Fibroblast of lung (primary cell): ENCODE data around the gene AKAP10. TPM values are rescaled to one million over a fixed set of nuclear protein-coding genes. Genes with fewer than 3 reads are reported as not detected.

Experiments
- DNase-seq, 2 donors: peaks; one replicate each; pipeline versions ENCODE4 v3.0.0 to v3.0.0-alpha.2; 2010; ENCODE audit warnings: low read depth in 2 of 2
- H2AFZ ChIP-seq: 2 replicates; pipeline ENCODE4 v1.5.1; 2012; ENCODE audit warnings: low read length, control low read depth, inconsistent platforms
- H3K27ac ChIP-seq: 2 replicates; pipeline ENCODE4 v1.5.1; 2011; ENCODE audit warnings: low read length, control low read depth; ENCODE audit not compliant: insufficient read depth
- H3K27me3 ChIP-seq: 2 replicates; pipeline ENCODE4 v1.5.1; 2011; ENCODE audit warnings: mild to moderate bottlenecking, low read length; ENCODE audit not compliant: control insufficient read depth, insufficient read depth
- H3K36me3 ChIP-seq: 2 replicates; pipeline ENCODE4 v1.5.1; 2011; ENCODE audit warnings: low read length; ENCODE audit not compliant: control insufficient read depth, insufficient read depth
- H3K4me1 ChIP-seq: 2 replicates; pipeline ENCODE4 v1.5.1; 2011; ENCODE audit warnings: low read length; ENCODE audit not compliant: control insufficient read depth, insufficient read depth; ENCODE audit errors: extremely low read depth
- H3K4me2 ChIP-seq: 2 replicates; pipeline ENCODE4 v1.5.1; 2011; ENCODE audit warnings: low read length, control low read depth; ENCODE audit not compliant: insufficient read depth; ENCODE audit errors: extremely low read depth
- H3K4me3 ChIP-seq, 4 experiments: fragments of 200-600 bp in 1 of 4; sonication (generic) in 1 of 4; replicated peaks in 1 of 4; 2 replicates each; pipeline ENCODE4 v1.5.1; 2011 to 2016; ENCODE audit warnings: low read length in 4 of 4, low read depth in 3 of 4, mild to moderate bottlenecking in 3 of 4, control low read depth in 2 of 4, inconsistent platforms in 1 of 4, mixed read lengths in 1 of 4; ENCODE audit not compliant: insufficient read depth in 1 of 4; ENCODE audit errors: control extremely low read depth in 1 of 4
- H3K79me2 ChIP-seq: 2 replicates; pipeline ENCODE4 v1.5.1; 2012; ENCODE audit warnings: mild to moderate bottlenecking, low read length, inconsistent platforms; ENCODE audit not compliant: control insufficient read depth, insufficient read depth
- H3K9ac ChIP-seq: 2 replicates; pipeline ENCODE4 v1.5.1; 2011; ENCODE audit warnings: mild to moderate bottlenecking, low read length, control low read depth; ENCODE audit not compliant: insufficient read depth
- H3K9me3 ChIP-seq: 2 replicates; pipeline ENCODE4 v1.5.1; 2012; ENCODE audit warnings: low read depth, low read length; ENCODE audit not compliant: control insufficient read depth, insufficient read depth
- H4K20me1 ChIP-seq: 2 replicates; pipeline ENCODE4 v1.5.1; 2011; ENCODE audit warnings: low read length; ENCODE audit not compliant: control insufficient read depth, insufficient read depth; ENCODE audit errors: extremely low read depth
- EZH2 ChIP-seq: IDR thresholded peaks from 2 replicates; pipeline ENCODE4 v1.5.1; 2012; ENCODE audit warnings: low read length, control low read depth, mild to moderate bottlenecking; ENCODE audit errors: missing control alignments
- polyA plus RNA-seq, 2 donors: library from polyadenylated mRNA; depleted of rRNA in 1 of 2; stranded (reverse) in 1 of 2; unstranded in 1 of 2; fragments of >200 nt; gene quantifications; 2 replicates each; pipeline ENCODE4 v1.2.1, GENCODE V29; 2011 to 2012; ENCODE audit warnings: missing spikeins in 1 of 2
- total RNA-seq: library from RNA; depleted of rRNA; stranded (reverse); fragments of >200 nt; gene quantifications from 2 replicates; pipeline ENCODE4 v1.2.1, GENCODE V29; 2014
- TF ChIP-seq, protein P1 (sequence below), 2 donors: IDR thresholded peaks in 1 of 2; conservative IDR thresholded peaks in 1 of 2; 1 replicate in 1 of 2; 2 replicates in 1 of 2; pipeline ENCODE4 v1.5.1; 2011 to 2012; ENCODE audit warnings: low read length in 2 of 2, control low read depth in 1 of 2, inconsistent platforms in 1 of 2, low read depth in 1 of 2, mild to moderate bottlenecking in 1 of 2

Gene AKAP10
- total and polyA plus RNA-seq, 2 donors (not counting 1 experiment from before 2014, with no cell fraction given): 19.0 to 29.2 TPM

DNA sequence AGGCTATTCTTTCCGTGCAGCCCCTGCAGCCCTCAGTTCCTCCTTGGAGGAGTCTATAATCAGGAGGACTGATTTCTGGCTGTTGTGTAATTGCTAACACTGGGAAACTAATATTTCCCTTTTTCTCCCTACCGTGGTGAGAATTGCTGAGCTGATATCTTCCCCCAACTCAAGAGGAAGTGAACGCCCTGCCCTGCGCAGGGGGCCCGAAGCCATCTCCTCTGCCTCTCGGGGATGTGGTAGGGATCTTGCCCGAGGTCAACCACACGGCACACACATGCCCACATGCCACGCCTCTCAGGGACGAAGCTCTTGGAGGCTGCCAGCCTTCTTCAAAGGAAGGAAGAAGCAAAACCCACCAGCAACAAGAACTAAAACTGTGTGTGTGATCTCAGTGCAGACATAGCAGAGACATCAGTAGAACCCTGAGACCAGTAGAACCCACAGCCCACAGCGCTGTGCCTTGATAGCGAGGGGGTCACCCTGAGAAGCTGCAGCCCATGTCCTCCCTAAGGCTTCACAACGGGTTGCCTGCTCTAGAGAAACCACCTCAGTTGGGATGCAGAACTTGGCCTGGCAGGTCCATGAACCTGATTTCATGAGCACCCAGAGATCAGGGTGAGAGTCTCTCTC lies 101.0 kb downstream of the AKAP10 start:
- Histone ChIP-seq H3K9ac (no peak overlapping the region), H3K79me2 (no peaks in the 10 kb centered on the region), H3K4me1 (no peaks in the 10 kb centered on the region), H3K36me3 (no peaks in the 10 kb centered on the region), H3K9me3 (no peaks in the 10 kb centered on the region), H3K4me3 (no peak overlapping the region), H3K27ac (no peak overlapping the region), H3K27me3 (peaks cover 14% of the 10 kb centered on the region), H4K20me1 (no peaks in the 10 kb centered on the region), H3K4me2 (no peak overlapping the region), H2AFZ (no peak overlapping the region)
- no peak for TF ChIP-seq EZH2
- TF ChIP-seq, protein P1, sequence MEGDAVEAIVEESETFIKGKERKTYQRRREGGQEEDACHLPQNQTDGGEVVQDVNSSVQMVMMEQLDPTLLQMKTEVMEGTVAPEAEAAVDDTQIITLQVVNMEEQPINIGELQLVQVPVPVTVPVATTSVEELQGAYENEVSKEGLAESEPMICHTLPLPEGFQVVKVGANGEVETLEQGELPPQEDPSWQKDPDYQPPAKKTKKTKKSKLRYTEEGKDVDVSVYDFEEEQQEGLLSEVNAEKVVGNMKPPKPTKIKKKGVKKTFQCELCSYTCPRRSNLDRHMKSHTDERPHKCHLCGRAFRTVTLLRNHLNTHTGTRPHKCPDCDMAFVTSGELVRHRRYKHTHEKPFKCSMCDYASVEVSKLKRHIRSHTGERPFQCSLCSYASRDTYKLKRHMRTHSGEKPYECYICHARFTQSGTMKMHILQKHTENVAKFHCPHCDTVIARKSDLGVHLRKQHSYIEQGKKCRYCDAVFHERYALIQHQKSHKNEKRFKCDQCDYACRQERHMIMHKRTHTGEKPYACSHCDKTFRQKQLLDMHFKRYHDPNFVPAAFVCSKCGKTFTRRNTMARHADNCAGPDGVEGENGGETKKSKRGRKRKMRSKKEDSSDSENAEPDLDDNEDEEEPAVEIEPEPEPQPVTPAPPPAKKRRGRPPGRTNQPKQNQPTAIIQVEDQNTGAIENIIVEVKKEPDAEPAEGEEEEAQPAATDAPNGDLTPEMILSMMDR (conservative IDR thresholded peaks at IDR 0.05 in 1 of 2, IDR thresholded peaks at IDR 0.05 in 1 of 2; ENCODE audit: low read depth in 1 of 2, low read length in 2 of 2): no peak
- no peak for DNase-seq

- Histone ChIP-seq H3K4me2 (no peak overlapping the region), H3K4me3 (no peak overlapping the region), H3K9ac (no peak overlapping the region), H2AFZ (no peak overlapping the region), H3K27me3 (peaks cover 14% of the 10 kb centered on the region), H3K4me1 (no peaks in the 10 kb centered on the region), H3K27ac (no peak overlapping the region), H4K20me1 (no peaks in the 10 kb centered on the region), H3K79me2 (no peaks in the 10 kb centered on the region), H3K36me3 (no peaks in the 10 kb centered on the region), H3K9me3 (no peaks in the 10 kb centered on the region)
- no peak for DNase-seq
- TF ChIP-seq, protein P1 (conservative IDR thresholded peaks at IDR 0.05 in 1 of 2, IDR thresholded peaks at IDR 0.05 in 1 of 2; ENCODE audit: low read depth in 1 of 2, low read length in 2 of 2): no peak
- no peak for TF ChIP-seq EZH2
Observed at GRCh38 chr17:19874256-19874655, 103.4 kb downstream of the AKAP10 start.

- H3K27ac ChIP-seq: no peak overlapping the region
- TF ChIP-seq, protein P1 (conservative IDR thresholded peaks at IDR 0.05 in 1 of 2, IDR thresholded peaks at IDR 0.05 in 1 of 2; ENCODE audit: low read depth in 1 of 2, low read length in 2 of 2): no peak
- TF ChIP-seq EZH2: no peak
- H3K4me2 ChIP-seq: no peak overlapping the region
- H3K9me3 ChIP-seq: no peaks in the 10 kb centered on the region
- no peak overlapping the region for H2AFZ ChIP-seq
- DNase-seq: no peak
- no peaks in the 10 kb centered on the region for H3K79me2 ChIP-seq
- peaks cover 10% of the 10 kb centered on the region for H3K27me3 ChIP-seq
- H3K9ac ChIP-seq: no peak overlapping the region
- no peaks in the 10 kb centered on the region for H3K4me1 ChIP-seq
- H3K4me3 ChIP-seq: no peak overlapping the region
- H4K20me1 ChIP-seq: no peaks in the 10 kb centered on the region
- no peaks in the 10 kb centered on the region for H3K36me3 ChIP-seq
Observed at GRCh38 chr17:19873346-19873745, 104.3 kb downstream of the AKAP10 start.
